ENCODE data around the gene SGMS1. TPM values are rescaled to one million over a fixed set of nuclear protein-coding genes. Genes with fewer than 3 reads are reported as not detected.
"Not testable (repeated sequence)": the region's sequence is repeated elsewhere in the genome, so short reads cannot be mapped to it uniquely, and the experiment has no call there.

Gene SGMS1
- total and polyA plus RNA-seq, 4 donors: 15.8 to 142 (median 41.3) TPM

DNA sequence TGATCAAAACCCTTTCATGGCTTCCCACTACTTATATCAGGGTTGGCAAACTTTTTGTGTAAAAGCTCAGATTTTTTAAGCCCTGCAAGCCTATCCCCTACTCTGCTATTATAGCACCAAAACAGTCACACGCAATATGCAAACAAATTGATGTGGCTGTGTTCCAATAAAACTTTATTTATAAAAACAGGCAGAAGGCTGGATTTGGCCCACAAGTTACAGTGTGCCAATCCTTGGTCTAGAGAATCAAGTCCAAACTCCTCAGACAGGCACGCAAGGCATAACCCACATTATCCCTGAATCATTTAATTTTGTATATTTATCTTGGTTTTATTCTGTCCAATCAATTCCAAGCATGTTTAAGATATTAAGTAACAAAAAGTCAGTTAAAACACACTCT is 71.9 kb downstream of the SGMS1 start:
- WGBS, 2 donors: 78 to 92% methylated on average over 2 of the region's 2 CpGs
- Histone ChIP-seq H3K27me3 (ENCODE audit: control insufficient read depth in 3 of 3, insufficient read depth in 3 of 3, low read length in 2 of 3) (no peaks in the 10 kb centered on the region), H3K27ac (ENCODE audit: low read depth in 1 of 2, low read length in 1 of 2) (peak overlapping the region in 1 of 2 donors; percentile 5), H3K9me3 (ENCODE audit: control insufficient read depth in 4 of 4, insufficient read depth in 3 of 4, low read length in 3 of 4) (no peaks in the 10 kb centered on the region), H3K36me3 (ENCODE audit: control insufficient read depth in 4 of 4, insufficient read depth in 4 of 4, low read length in 4 of 4) (peaks cover 0 to 2% (median 0%) of the 10 kb centered on the region in 4 donors), H3K4me1 (ENCODE audit: control insufficient read depth in 5 of 5, insufficient read depth in 5 of 5, low read length in 5 of 5) (peaks cover 12 to 40% (median 28%) of the 10 kb centered on the region in 5 donors), H3K4me3 (no peak overlapping the region), H3K9ac (ENCODE audit: insufficient read depth in 1 of 2, low read length in 2 of 2) (no peak overlapping the region)
- no peak for ATAC-seq (ENCODE audit: insufficient read depth, low FRiP score)
- no peak for DNase-seq
- TF ChIP-seq, protein P1, sequence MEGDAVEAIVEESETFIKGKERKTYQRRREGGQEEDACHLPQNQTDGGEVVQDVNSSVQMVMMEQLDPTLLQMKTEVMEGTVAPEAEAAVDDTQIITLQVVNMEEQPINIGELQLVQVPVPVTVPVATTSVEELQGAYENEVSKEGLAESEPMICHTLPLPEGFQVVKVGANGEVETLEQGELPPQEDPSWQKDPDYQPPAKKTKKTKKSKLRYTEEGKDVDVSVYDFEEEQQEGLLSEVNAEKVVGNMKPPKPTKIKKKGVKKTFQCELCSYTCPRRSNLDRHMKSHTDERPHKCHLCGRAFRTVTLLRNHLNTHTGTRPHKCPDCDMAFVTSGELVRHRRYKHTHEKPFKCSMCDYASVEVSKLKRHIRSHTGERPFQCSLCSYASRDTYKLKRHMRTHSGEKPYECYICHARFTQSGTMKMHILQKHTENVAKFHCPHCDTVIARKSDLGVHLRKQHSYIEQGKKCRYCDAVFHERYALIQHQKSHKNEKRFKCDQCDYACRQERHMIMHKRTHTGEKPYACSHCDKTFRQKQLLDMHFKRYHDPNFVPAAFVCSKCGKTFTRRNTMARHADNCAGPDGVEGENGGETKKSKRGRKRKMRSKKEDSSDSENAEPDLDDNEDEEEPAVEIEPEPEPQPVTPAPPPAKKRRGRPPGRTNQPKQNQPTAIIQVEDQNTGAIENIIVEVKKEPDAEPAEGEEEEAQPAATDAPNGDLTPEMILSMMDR (IDR thresholded peaks at IDR 0.05; ENCODE audit: control extremely low read depth, extremely low read depth): no peak

DNA sequence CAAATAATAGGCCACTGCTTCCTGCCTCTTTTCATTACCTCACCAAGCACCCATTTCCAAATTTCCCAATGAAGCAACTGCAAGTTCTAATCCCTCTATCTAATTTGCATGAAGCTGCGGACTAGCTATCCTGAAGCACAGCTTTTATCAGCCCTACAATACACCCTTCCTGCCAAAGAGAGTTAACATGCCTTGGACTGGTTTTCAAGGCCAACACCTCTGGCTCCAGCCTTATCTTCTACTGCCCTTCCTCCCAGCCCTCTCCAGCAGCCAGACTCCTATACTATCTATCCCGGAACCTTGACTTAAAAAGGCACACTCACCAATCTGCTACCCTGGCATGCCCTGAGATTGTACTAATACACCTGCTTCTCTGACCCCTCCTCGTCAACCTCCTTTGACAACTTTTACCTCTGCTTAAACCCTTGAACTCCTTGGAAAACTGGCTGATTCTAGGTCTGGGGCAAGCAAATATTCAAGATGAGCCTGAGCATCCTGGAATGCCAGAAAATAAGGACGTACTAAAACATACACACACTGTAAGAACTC is 73.4 kb downstream of the SGMS1 start:
- Histone ChIP-seq H3K4me1 (ENCODE audit: control insufficient read depth in 5 of 5, insufficient read depth in 5 of 5, low read length in 5 of 5) (peaks cover 9 to 29% (median 18%) of the 10 kb centered on the region in 5 donors), H3K27ac (ENCODE audit: low read depth in 1 of 2, low read length in 1 of 2) (peak overlapping the region; percentile 38 to 63), H3K36me3 (ENCODE audit: control insufficient read depth in 4 of 4, insufficient read depth in 4 of 4, low read length in 4 of 4) (no peaks in the 10 kb centered on the region), H3K9me3 (ENCODE audit: control insufficient read depth in 4 of 4, insufficient read depth in 3 of 4, low read length in 3 of 4) (no peaks in the 10 kb centered on the region), H3K4me3 (no peak overlapping the region), H3K27me3 (ENCODE audit: control insufficient read depth in 3 of 3, insufficient read depth in 3 of 3, low read length in 2 of 3) (no peaks in the 10 kb centered on the region), H3K9ac (ENCODE audit: insufficient read depth in 1 of 2, low read length in 2 of 2) (no peak overlapping the region)
- WGBS, 2 donors: 69 to 73% methylated on average over 4 of the region's 4 CpGs
- DNase-seq: peak in 1 of 3 donors; percentile 37
- TF ChIP-seq, protein P1 (IDR thresholded peaks at IDR 0.05; ENCODE audit: control extremely low read depth, extremely low read depth): no peak
- ATAC-seq (ENCODE audit: insufficient read depth, low FRiP score): no peak

DNA sequence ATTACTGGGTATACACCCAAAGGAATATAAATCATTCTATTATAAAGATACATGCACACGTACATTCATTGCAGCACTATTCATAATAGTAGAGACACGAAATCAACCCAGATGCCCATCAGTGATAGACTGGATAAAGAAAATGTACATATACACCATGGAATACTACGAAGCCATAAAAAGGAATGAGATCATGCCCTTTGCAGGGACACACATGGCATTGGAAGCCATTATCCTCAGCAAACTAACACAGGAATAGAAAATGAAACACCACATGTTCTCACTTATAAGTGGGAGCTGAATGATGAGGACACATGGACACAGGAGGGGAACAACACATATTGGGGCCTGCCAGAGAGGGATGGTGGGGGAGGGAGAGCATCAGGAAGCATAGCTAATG is 74.6 kb downstream of the SGMS1 start:
- 97 to 98% methylated on average over 3 of the region's 3 CpGs for WGBS, 2 donors
- H3K27ac ChIP-seq (ENCODE audit: low read depth in 1 of 2, low read length in 1 of 2); ATAC-seq (ENCODE audit: insufficient read depth, low FRiP score); H3K4me3 ChIP-seq; H3K9me3 ChIP-seq (ENCODE audit: control insufficient read depth in 4 of 4, insufficient read depth in 3 of 4, low read length in 3 of 4); H3K36me3 ChIP-seq (ENCODE audit: control insufficient read depth in 4 of 4, insufficient read depth in 4 of 4, low read length in 4 of 4); H3K27me3 ChIP-seq (ENCODE audit: control insufficient read depth in 3 of 3, insufficient read depth in 3 of 3, low read length in 2 of 3); DNase-seq; H3K9ac ChIP-seq (ENCODE audit: insufficient read depth in 1 of 2, low read length in 2 of 2): not testable (repeated sequence)
- H3K4me1 ChIP-seq (ENCODE audit: control insufficient read depth in 5 of 5, insufficient read depth in 5 of 5, low read length in 5 of 5): peaks cover 8 to 23% (median 10%) of the 10 kb centered on the region in 5 donors

- DNase-seq; ATAC-seq (ENCODE audit: insufficient read depth, low FRiP score); H3K9me3 ChIP-seq (ENCODE audit: control insufficient read depth in 4 of 4, insufficient read depth in 3 of 4, low read length in 3 of 4); H3K36me3 ChIP-seq (ENCODE audit: control insufficient read depth in 4 of 4, insufficient read depth in 4 of 4, low read length in 4 of 4); H3K4me3 ChIP-seq; H3K27me3 ChIP-seq (ENCODE audit: control insufficient read depth in 3 of 3, insufficient read depth in 3 of 3, low read length in 2 of 3); H3K9ac ChIP-seq (ENCODE audit: insufficient read depth in 1 of 2, low read length in 2 of 2); H3K27ac ChIP-seq (ENCODE audit: low read depth in 1 of 2, low read length in 1 of 2): not testable (repeated sequence)
- peaks cover 8 to 26% (median 10%) of the 10 kb centered on the region in 5 donors for H3K4me1 ChIP-seq (ENCODE audit: control insufficient read depth in 5 of 5, insufficient read depth in 5 of 5, low read length in 5 of 5)
- WGBS, 2 donors: 94 to 98% methylated on average over 1 of the region's 1 CpG
Observed at GRCh38 chr10:50548481-50548880, 75.3 kb downstream of the SGMS1 start.

GRCh38 chr10:50546287-50546686 is 77.5 kb downstream of the SGMS1 start:
- H3K4me3 ChIP-seq; DNase-seq; H3K9ac ChIP-seq (ENCODE audit: insufficient read depth in 1 of 2, low read length in 2 of 2); H3K9me3 ChIP-seq (ENCODE audit: control insufficient read depth in 4 of 4, insufficient read depth in 3 of 4, low read length in 3 of 4); ATAC-seq (ENCODE audit: insufficient read depth, low FRiP score); H3K27ac ChIP-seq (ENCODE audit: low read depth in 1 of 2, low read length in 1 of 2); H3K27me3 ChIP-seq (ENCODE audit: control insufficient read depth in 3 of 3, insufficient read depth in 3 of 3, low read length in 2 of 3); H3K36me3 ChIP-seq (ENCODE audit: control insufficient read depth in 4 of 4, insufficient read depth in 4 of 4, low read length in 4 of 4): not testable (repeated sequence)
- WGBS, 2 donors: 100% methylated on average over 1 of the region's 1 CpG
- peaks cover 6 to 31% (median 10%) of the 10 kb centered on the region in 5 donors for H3K4me1 ChIP-seq (ENCODE audit: control insufficient read depth in 5 of 5, insufficient read depth in 5 of 5, low read length in 5 of 5)

All from lung (tissue), 12 donors.